Skeletal muscle satellite cell (primary cell): ENCODE data around the gene CCNJL.
"Not testable (repeated sequence)": the region's sequence is repeated elsewhere in the genome, so short reads cannot be mapped to it uniquely, and the experiment has no call there.

Experiments
- H3K27me3 ChIP-seq: 2 replicates; pipeline ENCODE4 v1.7.0; 2013; ENCODE audit warnings: low read length; ENCODE audit not compliant: control insufficient read depth, insufficient read depth
- H3K36me3 ChIP-seq: 2 replicates; pipeline ENCODE4 v1.7.0; 2013; ENCODE audit warnings: mild to moderate bottlenecking, control low read depth, low read length; ENCODE audit not compliant: insufficient read depth
- H3K4me1 ChIP-seq: 2 replicates; pipeline ENCODE4 v1.7.0; 2013; ENCODE audit warnings: low read length; ENCODE audit not compliant: control insufficient read depth, insufficient read depth
- H3K4me2 ChIP-seq: 2 replicates; pipeline ENCODE4 v1.7.0; 2013; ENCODE audit warnings: mild to moderate bottlenecking, low read length
- H3K4me3 ChIP-seq: 2 replicates; pipeline ENCODE4 v1.7.0; 2013; ENCODE audit warnings: low read length
- H3K9ac ChIP-seq: 2 replicates; pipeline ENCODE4 v1.7.0; 2013; ENCODE audit warnings: mild to moderate bottlenecking, low read depth, low read length, moderate library complexity
- H3K9me3 ChIP-seq: replicated peaks from 2 replicates; pipeline ENCODE4 v1.7.0; 2013; ENCODE audit warnings: mild to moderate bottlenecking, control low read depth, low read length

The CCNJL gene

DNA sequence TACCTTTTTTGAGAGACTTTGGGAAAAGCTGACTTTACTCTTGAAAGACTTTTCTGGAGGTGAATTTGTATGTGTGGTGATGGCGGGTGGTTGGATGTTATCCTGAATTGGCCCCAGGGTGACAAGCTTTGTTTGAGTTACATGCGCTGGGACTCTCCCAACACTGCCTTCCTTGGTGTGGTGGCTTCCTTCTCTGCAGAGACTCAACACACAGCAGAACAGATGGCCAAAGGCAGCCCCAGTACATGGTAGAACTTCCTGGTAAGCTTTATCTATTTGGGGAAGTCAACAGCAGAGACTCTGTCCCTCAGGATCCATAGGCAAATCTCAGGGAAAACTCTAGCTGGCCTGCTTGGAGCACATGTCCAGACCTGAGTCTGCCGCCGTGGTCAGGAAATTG, 39.9 kb upstream of the CCNJL start:
- no peaks in the 10 kb centered on the region for H3K9me3 ChIP-seq
- no peaks in the 10 kb centered on the region for H3K36me3 ChIP-seq
- no peak overlapping the region for H3K9ac ChIP-seq
- H3K4me2 ChIP-seq: no peak overlapping the region
- H3K4me1 ChIP-seq: no peaks in the 10 kb centered on the region
- no peaks in the 10 kb centered on the region for H3K27me3 ChIP-seq
- no peak overlapping the region for H3K4me3 ChIP-seq

DNA sequence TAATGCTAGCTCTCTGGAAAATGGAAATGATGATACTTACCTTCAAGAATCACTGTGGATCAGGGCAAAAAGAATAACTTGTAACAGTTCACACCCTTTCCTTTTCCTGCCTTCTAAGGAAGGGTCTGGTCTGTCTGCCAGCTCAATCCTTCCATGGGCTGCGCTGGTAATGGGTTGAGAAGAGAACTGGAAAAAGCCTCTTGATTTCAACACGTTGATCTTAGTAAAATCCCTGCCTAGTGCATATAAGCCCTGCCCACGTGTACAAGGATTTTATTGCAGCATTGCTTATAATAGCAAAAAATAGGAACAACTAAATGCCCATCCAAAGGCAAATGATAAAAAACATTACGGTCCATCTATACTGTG, 37.6 kb upstream of the CCNJL start:
- Histone ChIP-seq H3K4me2 (no peak overlapping the region), H3K9me3 (no peaks in the 10 kb centered on the region), H3K9ac (no peak overlapping the region), H3K4me1 (no peaks in the 10 kb centered on the region), H3K4me3 (no peak overlapping the region), H3K27me3 (no peaks in the 10 kb centered on the region), H3K36me3 (no peaks in the 10 kb centered on the region)

DNA sequence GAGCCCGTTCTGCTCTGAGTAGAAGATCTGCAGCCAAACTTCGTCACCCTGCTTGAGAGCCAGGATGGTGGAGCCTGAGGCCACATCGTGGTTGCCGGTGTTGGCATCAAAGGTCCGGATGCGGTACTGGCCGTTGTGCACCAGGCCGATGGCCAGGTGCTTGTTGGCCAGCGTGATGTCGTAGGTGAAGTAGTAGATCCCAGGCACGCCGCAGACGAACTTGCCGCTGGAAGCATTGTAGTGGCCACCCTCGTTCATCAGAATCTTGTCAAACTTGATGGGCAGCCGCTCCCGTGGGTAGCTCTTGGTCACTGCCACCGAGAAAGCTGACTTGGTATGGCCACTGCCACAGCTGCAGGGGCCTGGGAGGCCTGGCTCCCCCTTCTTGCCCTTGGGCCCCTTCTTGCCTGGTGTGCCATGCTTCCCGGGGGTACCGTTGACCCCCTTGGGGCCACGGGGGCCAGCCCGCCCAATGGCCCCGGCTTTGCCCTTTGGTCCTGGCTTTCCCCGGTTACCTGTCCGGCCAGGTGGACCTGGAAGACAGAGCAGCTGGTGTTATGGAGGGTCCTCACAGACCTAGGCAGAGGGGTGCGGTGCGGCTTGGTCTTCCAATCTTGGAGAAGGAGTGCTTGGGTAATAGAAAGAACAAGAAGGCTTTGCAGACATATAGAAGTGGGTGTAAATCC, 37.0 kb upstream of the CCNJL start:
- H3K4me3 ChIP-seq: no peak overlapping the region

DNA sequence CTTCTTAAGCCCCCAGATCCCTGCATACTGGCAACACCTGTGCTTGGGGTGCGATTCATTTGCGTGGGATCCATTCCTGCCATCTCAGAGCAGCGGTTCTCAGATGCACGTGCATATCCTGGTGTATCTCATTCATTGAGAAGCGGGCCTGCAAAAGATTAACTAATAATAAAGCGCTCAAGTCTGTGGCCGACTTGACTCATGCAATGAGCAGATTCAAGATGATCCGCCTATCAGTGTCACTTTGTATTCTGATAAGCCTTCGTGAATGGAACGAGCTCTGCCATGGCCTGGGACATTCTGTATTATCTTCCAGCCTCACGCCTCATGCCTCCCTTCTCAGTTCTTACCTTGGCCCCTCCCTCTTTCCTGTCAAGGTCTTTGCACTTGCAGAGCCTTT, 35.7 kb upstream of the CCNJL start:
- Histone ChIP-seq H3K27me3 (no peaks in the 10 kb centered on the region), H3K4me1 (no peaks in the 10 kb centered on the region), H3K9ac (no peak overlapping the region), H3K9me3 (no peaks in the 10 kb centered on the region), H3K36me3 (no peaks in the 10 kb centered on the region), H3K4me3 (no peak overlapping the region), H3K4me2 (no peak overlapping the region)

More for the DNA sequence above, 37.0 kb upstream of the CCNJL start:
- Histone ChIP-seq H3K36me3 (no peaks in the 10 kb centered on the region), H3K9ac (no peak overlapping the region), H3K4me2 (no peak overlapping the region), H3K4me1 (no peaks in the 10 kb centered on the region), H3K9me3 (no peaks in the 10 kb centered on the region), H3K27me3 (no peaks in the 10 kb centered on the region)

DNA sequence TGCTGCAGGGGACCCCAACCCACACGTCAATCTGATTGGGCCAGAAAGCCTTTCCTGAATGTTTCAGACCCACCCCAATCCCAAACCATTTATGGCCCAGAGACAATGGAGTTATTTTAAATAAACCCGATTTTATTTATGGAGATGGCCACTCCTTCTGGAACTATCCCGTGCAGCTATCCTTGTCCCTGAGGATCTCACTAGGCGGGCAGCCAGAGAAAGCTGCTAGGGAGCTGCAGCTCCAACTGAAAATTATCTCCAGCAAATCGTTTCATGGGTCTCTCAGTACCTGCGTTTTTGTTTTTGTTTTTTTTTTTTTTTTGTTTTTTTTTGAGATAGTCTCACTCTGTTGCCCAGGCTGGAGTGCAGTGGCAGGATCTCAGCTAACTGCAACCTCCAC, 35.1 kb upstream of the CCNJL start:
- no peaks in the 10 kb centered on the region for H3K27me3 ChIP-seq
- H3K9ac ChIP-seq: no peak overlapping the region
- no peak overlapping the region for H3K4me2 ChIP-seq
- no peaks in the 10 kb centered on the region for H3K36me3 ChIP-seq
- no peaks in the 10 kb centered on the region for H3K9me3 ChIP-seq
- peaks cover under 1% of the 10 kb centered on the region for H3K4me1 ChIP-seq
- no peak overlapping the region for H3K4me3 ChIP-seq

DNA sequence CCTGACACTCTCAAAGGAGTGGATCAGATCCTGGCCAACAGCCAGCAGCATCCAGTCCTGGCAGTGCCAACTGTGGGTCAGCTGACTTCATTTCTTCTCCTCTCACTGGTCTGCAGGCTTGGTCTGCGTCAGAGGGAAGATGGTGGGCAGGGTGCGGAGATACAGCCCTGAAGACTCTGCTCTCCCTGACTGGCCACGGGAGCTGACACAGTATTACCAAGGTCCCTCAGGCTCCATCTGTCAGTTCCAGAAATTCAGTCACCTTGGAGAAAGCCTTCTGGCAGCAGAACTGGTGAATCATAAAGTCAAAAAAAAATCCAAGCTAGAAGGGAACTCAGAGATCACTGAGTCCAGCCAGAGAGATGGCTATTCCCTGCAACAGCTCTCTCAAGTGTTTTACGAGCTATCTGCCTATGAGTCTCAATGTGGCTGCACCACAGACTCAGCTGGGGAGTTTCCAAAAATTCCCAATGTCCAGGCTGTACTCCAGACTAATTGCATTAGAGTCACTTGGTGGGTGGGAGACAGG, 30.1 kb upstream of the CCNJL start:
- H3K9me3 ChIP-seq: no peaks in the 10 kb centered on the region
- no peak overlapping the region for H3K4me2 ChIP-seq
- no peak overlapping the region for H3K4me3 ChIP-seq
- H3K27me3 ChIP-seq: no peaks in the 10 kb centered on the region
- no peak overlapping the region for H3K9ac ChIP-seq
- peaks cover 3% of the 10 kb centered on the region for H3K4me1 ChIP-seq
- no peaks in the 10 kb centered on the region for H3K36me3 ChIP-seq

DNA sequence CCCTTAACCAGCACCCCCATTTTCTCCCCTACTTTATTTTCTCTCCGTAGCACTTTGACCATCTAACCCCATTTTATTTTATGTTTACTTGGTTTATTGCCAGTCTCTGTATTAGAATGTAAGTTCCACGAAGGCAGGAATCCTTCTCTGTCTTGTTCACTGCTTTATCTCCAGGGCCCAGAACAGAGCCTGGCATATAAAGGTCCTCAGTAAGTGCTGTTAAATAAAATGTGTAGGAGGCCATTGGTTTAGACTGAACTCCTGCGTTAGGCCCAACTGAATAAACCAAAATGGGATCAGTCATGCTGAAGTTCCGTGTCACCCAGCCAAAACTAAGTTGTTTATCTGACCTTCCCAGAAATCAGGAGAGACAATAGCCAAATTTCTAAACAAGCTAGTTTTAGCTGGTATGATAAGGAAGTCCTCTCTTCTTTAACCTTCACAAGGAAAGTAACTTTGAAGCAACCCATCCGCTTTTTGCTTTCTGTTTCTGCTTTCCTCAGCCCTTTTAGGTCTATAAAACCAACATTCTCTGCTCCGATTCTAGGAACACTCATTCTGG, 29.0 kb upstream of the CCNJL start:
- H3K27me3 ChIP-seq: no peaks in the 10 kb centered on the region
- no peaks in the 10 kb centered on the region for H3K36me3 ChIP-seq
- peaks cover 3% of the 10 kb centered on the region for H3K4me1 ChIP-seq
- H3K4me2 ChIP-seq: no peak overlapping the region
- no peaks in the 10 kb centered on the region for H3K9me3 ChIP-seq
- H3K4me3 ChIP-seq: no peak overlapping the region
- no peak overlapping the region for H3K9ac ChIP-seq

DNA sequence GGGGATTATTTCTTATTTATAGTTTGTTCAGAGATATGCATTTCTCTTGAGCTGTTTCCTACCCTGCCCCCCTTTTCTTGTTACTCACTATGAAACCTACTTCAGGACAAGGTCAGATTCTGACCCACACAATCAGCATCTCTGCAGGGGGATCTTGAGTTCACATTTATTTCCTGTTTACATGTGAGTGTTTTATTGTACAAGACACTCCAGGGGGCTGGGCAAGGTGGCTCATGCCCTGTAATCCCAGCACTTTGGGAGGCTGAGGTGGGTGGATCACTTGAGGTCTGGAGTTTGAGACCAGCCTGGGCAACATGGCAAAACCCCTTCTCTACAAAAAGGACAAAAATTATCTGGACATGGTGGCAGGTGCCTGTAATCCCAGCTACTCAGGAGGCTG, 28.1 kb upstream of the CCNJL start:
- H3K4me3 ChIP-seq, H3K9ac ChIP-seq, H3K4me2 ChIP-seq, H3K9me3 ChIP-seq, H3K4me1 ChIP-seq, H3K27me3 ChIP-seq, H3K36me3 ChIP-seq: not testable (repeated sequence)

DNA sequence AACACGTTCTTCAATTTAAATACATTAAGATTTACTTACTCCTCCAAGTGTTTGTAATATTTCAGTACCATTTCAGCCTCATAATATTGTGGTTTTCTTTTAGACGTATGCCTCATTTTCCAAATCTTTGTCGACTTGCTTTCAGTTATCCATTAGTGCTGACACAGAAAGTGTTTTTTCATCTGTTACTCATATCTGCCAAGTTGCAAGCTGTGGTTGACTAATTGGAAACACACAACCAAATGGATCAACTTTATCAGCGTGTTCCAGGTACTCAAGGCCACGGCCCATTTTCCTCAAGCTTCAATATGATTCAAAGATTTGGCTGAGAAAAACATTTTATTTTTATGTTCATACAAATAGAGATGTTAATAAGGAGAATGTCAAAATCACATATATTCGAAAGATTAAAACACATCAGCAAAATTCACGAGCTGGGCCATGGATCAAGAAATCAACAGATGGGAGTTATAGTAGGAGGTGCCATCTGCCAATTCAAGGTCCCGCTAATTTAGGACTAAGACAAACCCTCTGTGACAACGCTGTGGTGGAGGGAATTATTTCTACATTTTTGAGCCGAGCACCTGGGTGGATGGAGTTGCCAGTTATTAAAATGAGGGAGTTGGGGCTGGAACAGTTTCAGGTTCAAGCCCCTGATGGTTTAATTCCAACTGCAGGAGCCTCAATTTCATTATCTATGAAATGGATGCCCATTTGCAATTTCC, 27.2 kb upstream of the CCNJL start:
- Histone ChIP-seq H3K9ac (no peak overlapping the region), H3K4me3 (no peak overlapping the region), H3K27me3 (no peaks in the 10 kb centered on the region), H3K4me1 (peaks cover 3% of the 10 kb centered on the region), H3K36me3 (no peaks in the 10 kb centered on the region), H3K4me2 (no peak overlapping the region), H3K9me3 (no peaks in the 10 kb centered on the region)

DNA sequence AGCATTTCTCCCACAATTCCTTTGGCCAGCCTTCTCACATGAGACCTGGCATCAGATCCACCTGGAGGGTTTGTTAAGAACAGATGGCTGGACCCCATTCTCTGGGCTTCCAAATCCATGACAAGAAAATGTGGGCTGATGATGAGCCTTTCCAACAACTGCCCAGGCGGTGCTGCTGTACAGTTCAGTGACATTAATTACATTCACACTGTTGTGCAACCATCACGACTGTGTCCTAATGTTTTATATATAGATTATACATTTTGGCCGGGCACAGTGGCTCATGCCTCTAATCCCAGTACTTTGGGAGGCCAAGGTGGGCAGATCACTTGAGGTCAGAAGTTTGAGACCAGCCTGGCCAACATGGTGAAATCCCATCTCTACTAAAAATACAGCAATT, 22.4 kb upstream of the CCNJL start:
- H3K4me2 ChIP-seq, H3K9ac ChIP-seq, H3K4me1 ChIP-seq, H3K9me3 ChIP-seq, H3K27me3 ChIP-seq, H3K4me3 ChIP-seq, H3K36me3 ChIP-seq: not testable (repeated sequence)

DNA sequence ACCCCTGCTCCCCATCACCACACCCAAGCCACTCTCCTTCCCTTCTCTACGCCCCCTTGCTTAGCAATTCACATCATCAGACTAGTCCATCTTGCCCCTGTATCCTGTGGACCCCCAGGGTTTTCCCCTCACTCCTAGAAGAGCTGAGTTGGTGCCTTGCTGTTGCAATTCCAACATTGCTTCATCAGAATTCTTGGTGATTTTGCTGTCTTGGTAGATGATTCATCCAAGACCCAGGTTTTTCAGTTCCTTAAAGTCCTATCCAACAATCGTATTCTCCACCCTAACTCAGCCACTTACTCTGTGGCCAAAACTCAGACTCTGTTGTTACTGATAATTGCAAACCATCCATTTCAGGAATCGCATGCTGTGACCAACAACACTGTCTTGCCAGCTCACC, 21.4 kb upstream of the CCNJL start:
- Histone ChIP-seq H3K4me3 (no peak overlapping the region), H3K9me3 (no peaks in the 10 kb centered on the region), H3K4me1 (no peaks in the 10 kb centered on the region), H3K4me2 (no peak overlapping the region), H3K27me3 (no peaks in the 10 kb centered on the region), H3K9ac (no peak overlapping the region), H3K36me3 (no peaks in the 10 kb centered on the region)

DNA sequence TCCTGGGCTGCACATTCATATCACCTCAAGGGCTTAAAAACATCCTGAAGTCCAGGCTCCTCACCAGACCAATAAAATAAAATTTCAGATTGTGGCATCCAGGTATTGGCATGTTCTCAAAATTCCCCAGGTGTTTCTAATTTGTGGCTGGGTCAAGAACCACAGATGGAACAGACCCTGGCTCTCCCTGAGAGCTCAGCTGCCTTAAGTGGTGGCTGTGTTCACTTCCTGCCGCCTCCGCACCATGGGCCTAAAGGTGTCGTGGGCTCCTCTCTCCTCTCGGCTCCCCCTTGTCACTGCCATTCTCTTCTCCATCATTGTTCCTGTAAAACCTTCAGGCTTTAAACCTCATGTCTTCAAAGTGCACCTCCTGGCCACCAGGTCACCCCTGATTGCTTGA, 17.8 kb upstream of the CCNJL start:
- H3K9ac ChIP-seq: no peak overlapping the region
- H3K4me1 ChIP-seq: no peaks in the 10 kb centered on the region
- H3K27me3 ChIP-seq: peaks cover 4% of the 10 kb centered on the region
- no peak overlapping the region for H3K4me2 ChIP-seq
- no peaks in the 10 kb centered on the region for H3K36me3 ChIP-seq
- H3K9me3 ChIP-seq: no peaks in the 10 kb centered on the region
- no peak overlapping the region for H3K4me3 ChIP-seq
